HEK293T (cell line): ENCODE data around the gene PRKRIP1.
"Not testable (repeated sequence)": the region's sequence is repeated elsewhere in the genome, so short reads cannot be mapped to it uniquely, and the experiment has no call there.

Source experiments
- ARNT ChIP-seq: fragments of 450-650 bp; IDR thresholded peaks from 2 replicates; pipeline ENCODE4 v1.6.1; 2017; ENCODE audit warnings: mild to moderate bottlenecking
- CTBP1 ChIP-seq: fragments of 450-650 bp; IDR thresholded peaks from 2 replicates; pipeline ENCODE4 v1.6.1; 2016; ENCODE audit warnings: borderline replicate concordance
- ELF4 ChIP-seq: fragments of 450-650 bp; IDR thresholded peaks from 2 replicates; pipeline ENCODE4 v1.6.1; 2017; ENCODE audit warnings: antibody characterized with exemption
- FOXA1 ChIP-seq: fragments of 450-650 bp; IDR thresholded peaks from 2 replicates; pipeline ENCODE4 v1.6.1; 2016; ENCODE audit warnings: mild to moderate bottlenecking
- FOXK2 ChIP-seq: fragments of 450-650 bp; IDR thresholded peaks from 2 replicates; pipeline ENCODE4 v1.6.1; 2016; ENCODE audit warnings: mild to moderate bottlenecking
- FOXM1 ChIP-seq: fragments of 450-650 bp; IDR thresholded peaks from 2 replicates; pipeline ENCODE4 v1.6.1; 2017; ENCODE audit warnings: mild to moderate bottlenecking, borderline replicate concordance
- L3MBTL2 ChIP-seq: fragments of 450-650 bp; conservative IDR thresholded peaks from 2 replicates; pipeline ENCODE4 v1.6.1; 2016; ENCODE audit warnings: mild to moderate bottlenecking
- NFRKB ChIP-seq: fragments of 450-650 bp; IDR thresholded peaks from 2 replicates; pipeline ENCODE4 v1.6.1; 2016; ENCODE audit warnings: mild to moderate bottlenecking, moderate library complexity
- PKNOX1 ChIP-seq: fragments of 450-650 bp; IDR thresholded peaks from 2 replicates; pipeline ENCODE4 v1.6.1; 2016
- SP1 ChIP-seq: fragments of 450-650 bp; IDR thresholded peaks from 2 replicates; pipeline ENCODE4 v1.6.1; 2017
- SUZ12 ChIP-seq: fragments of 450-650 bp; IDR thresholded peaks from 2 replicates; pipeline ENCODE4 v1.6.1; 2016; ENCODE audit warnings: mild to moderate bottlenecking
- TARDBP ChIP-seq: fragments of 450-650 bp; IDR thresholded peaks from 2 replicates; pipeline ENCODE4 v1.6.1; 2016
- ZNF384 ChIP-seq: fragments of 450-650 bp; IDR thresholded peaks from 2 replicates; pipeline ENCODE4 v1.6.1; 2016

DNA sequence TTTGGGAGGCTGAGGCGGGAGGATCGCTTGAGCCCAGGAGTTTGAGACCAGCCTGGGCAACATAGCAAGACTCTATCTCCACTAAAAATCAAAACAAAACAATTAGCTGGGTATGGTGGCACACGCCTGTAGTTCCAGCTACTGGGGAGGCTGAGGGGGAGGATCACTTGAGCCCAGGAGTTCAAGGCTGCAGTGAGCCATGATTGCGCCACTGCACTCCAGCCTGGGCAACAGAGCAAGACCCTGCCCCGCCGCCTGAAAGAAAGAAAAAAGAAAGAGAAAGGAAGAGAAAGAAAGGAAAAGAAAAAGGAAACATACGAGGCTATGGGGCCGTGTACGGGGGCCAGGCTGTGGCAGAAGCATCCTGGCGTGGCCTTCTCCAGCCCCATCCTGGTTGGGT is 58.8 kb downstream of the PRKRIP1 start:
- TF ChIP-seq L3MBTL2, NFRKB, ELF4, FOXM1, ZNF384, ARNT, TARDBP, CTBP1, SP1, SUZ12, FOXK2, PKNOX1, FOXA1: not testable (repeated sequence)
